AG09319 (cell line): Measurements from ENCODE around the gene TRAF2.

ENCODE experiments used
- DNase-seq: peaks from one replicate; pipeline ENCODE4 v3.0.0-alpha.2; 2010; ENCODE audit warnings: low read depth; ENCODE audit errors: extremely low read depth
- TF ChIP-seq, protein P1 (sequence below): IDR thresholded peaks from 2 replicates; pipeline ENCODE4 v1.5.1; 2011; ENCODE audit warnings: low read depth, mild to moderate bottlenecking, inconsistent platforms, low read length, moderate library complexity

The TRAF2 gene

GRCh38 chr9:136889858-136890257, 3.5 kb downstream of the TRAF2 start:
- DNase-seq, result no peak
- TF ChIP-seq, protein P1, sequence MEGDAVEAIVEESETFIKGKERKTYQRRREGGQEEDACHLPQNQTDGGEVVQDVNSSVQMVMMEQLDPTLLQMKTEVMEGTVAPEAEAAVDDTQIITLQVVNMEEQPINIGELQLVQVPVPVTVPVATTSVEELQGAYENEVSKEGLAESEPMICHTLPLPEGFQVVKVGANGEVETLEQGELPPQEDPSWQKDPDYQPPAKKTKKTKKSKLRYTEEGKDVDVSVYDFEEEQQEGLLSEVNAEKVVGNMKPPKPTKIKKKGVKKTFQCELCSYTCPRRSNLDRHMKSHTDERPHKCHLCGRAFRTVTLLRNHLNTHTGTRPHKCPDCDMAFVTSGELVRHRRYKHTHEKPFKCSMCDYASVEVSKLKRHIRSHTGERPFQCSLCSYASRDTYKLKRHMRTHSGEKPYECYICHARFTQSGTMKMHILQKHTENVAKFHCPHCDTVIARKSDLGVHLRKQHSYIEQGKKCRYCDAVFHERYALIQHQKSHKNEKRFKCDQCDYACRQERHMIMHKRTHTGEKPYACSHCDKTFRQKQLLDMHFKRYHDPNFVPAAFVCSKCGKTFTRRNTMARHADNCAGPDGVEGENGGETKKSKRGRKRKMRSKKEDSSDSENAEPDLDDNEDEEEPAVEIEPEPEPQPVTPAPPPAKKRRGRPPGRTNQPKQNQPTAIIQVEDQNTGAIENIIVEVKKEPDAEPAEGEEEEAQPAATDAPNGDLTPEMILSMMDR, result no peak

- TF ChIP-seq, protein P1, result no peak
- DNase-seq, result no peak
Observed at GRCh38 chr9:136890661-136891060, 4.3 kb downstream of the TRAF2 start.

GRCh38 chr9:136896027-136896426, 9.7 kb downstream of the TRAF2 start:
- no peak for DNase-seq
- TF ChIP-seq, protein P1, result no peak

DNA sequence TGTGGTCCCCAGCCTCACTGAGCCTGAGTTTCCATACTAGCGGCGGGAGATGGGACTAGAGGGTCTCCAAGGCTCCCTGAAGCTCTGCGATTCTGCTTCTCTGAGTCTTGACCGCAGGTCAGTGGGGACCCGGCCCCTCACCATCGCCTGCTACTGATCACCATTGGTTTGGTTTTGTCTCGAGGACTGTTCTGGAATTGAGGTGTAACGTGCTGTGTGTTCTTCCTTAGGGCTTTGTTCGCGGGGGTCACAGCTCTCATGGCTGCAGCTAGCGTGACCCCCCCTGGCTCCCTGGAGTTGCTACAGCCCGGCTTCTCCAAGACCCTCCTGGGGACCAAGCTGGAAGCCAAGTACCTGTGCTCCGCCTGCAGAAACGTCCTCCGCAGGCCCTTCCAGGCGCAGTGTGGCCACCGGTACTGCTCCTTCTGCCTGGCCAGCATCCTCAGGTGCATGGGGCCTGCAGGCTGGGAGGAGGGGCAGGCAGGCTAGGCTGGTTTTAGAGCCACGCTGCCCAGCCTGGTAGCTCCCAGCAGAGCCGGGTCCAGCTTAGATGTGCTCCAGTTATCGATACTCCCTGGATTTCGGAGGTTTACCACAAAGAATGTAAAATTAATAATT, 12.3 kb downstream of the TRAF2 start:
- DNase-seq, result no peak
- TF ChIP-seq, protein P1, result no peak

- TF ChIP-seq, protein P1, result no peak
- no peak for DNase-seq
Observed at GRCh38 chr9:136899196-136899595, 12.9 kb downstream of the TRAF2 start.

GRCh38 chr9:136900556-136900955, 14.2 kb downstream of the TRAF2 start:
- no peak for DNase-seq
- TF ChIP-seq, protein P1, result no peak

DNA sequence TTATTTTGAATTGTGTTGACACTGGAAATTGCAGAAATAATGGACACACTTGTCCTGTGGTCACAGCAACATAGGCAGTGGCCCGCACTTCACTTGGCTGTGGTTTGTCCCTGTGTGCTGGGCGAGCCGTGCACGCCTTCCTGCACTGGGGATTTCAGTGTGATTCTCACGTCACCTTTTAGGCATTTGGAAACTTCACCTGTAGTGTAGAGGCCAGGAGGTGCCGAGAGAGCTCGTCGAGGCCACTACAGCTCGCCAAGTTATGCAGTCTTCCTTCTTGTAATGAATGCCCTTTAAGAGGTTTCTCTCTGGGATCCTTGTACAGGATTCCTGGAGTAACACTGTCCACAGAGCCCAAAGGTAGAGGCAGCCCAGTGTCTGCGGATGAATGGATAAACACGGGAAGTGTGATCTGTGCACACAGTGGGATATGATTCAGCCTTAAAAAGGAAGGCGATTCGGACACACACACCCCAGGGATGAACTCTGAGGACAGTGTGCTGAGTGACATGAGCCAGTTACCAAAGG, 14.7 kb downstream of the TRAF2 start:
- TF ChIP-seq, protein P1, result no peak
- no peak for DNase-seq
